ENCODE measurements around the gene CALHM5. TPM values are rescaled to one million over a fixed set of nuclear protein-coding genes. Genes with fewer than 3 reads are reported as not detected.

The CALHM5 gene
- total and polyA plus RNA-seq, 9 of the 15 experiments (the other 6 are each of a cell fraction or from before 2014, with no cell fraction given), result under 0.01 to 0.05 (median 0.02) TPM; not detected in 2

- Histone ChIP-seq H3K9ac (ENCODE audit: insufficient read depth in 1 of 2, low read depth in 2 of 2, low read length in 2 of 2) (no peak overlapping the region), H3K27ac (ENCODE audit: extremely low read depth, low read depth, low read length) (no peak overlapping the region), H3K79me2 (ENCODE audit: control insufficient read depth, insufficient read depth, low read length) (no peaks in the 10 kb centered on the region), H3K36me3 (ENCODE audit: control insufficient read depth, insufficient read depth, low read length) (no peaks in the 10 kb centered on the region), H3K4me2 (ENCODE audit: insufficient read depth, low read length) (no peak overlapping the region), H3K27me3 (ENCODE audit: control insufficient read depth in 2 of 2, insufficient read depth in 2 of 2, low read length in 2 of 2) (no peaks in the 10 kb centered on the region), H3K9me3 (replicated peaks; ENCODE audit: control insufficient read depth, insufficient read depth, low read depth, low read length) (no peaks in the 10 kb centered on the region; the same call in 1 of the 2 replicates), H4K20me1 (replicated peaks; ENCODE audit: control insufficient read depth, insufficient read depth, low read length) (no peaks in the 10 kb centered on the region), H2AFZ (ENCODE audit: low read depth, low read length) (no peak overlapping the region), H3K4me1 (replicated peaks in 1 of 2; ENCODE audit: control insufficient read depth in 2 of 2, insufficient read depth in 2 of 2, low read length in 2 of 2) (peaks cover 0 to 5% of the 10 kb centered on the region in 2 experiments; a peak in 3 of 5 replicates), H3K9me1 (ENCODE audit: control insufficient read depth, insufficient read depth, low read length) (no peaks in the 10 kb centered on the region), H3K4me3 (no peak overlapping the region)
- in situ Hi-C loops (cut with MboI), result no loop called here
- BruUV-seq (replicated peaks), result no TSS peak
- DNase-seq (ENCODE audit: extremely low read depth in 1 of 4, low spot score in 3 of 4) (no peak), FAIRE-seq (no peak), ATAC-seq (no peak)
- intact Hi-C loops (cut with micrococcal nuclease), result no loop called here
- ChIA-PET CTCF (ENCODE audit: low intra/inter-chr PET ratio) (no interaction called here), POLR2A (no interaction called here)
- TF ChIP-seq, protein P1, sequence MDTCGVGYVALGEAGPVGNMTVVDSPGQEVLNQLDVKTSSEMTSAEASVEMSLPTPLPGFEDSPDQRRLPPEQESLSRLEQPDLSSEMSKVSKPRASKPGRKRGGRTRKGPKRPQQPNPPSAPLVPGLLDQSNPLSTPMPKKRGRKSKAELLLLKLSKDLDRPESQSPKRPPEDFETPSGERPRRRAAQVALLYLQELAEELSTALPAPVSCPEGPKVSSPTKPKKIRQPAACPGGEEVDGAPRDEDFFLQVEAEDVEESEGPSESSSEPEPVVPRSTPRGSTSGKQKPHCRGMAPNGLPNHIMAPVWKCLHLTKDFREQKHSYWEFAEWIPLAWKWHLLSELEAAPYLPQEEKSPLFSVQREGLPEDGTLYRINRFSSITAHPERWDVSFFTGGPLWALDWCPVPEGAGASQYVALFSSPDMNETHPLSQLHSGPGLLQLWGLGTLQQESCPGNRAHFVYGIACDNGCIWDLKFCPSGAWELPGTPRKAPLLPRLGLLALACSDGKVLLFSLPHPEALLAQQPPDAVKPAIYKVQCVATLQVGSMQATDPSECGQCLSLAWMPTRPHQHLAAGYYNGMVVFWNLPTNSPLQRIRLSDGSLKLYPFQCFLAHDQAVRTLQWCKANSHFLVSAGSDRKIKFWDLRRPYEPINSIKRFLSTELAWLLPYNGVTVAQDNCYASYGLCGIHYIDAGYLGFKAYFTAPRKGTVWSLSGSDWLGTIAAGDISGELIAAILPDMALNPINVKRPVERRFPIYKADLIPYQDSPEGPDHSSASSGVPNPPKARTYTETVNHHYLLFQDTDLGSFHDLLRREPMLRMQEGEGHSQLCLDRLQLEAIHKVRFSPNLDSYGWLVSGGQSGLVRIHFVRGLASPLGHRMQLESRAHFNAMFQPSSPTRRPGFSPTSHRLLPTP (IDR thresholded peaks at IDR 0.05; ENCODE audit: borderline replicate concordance, extremely low read depth, insufficient read length), result no peak
- TF ChIP-seq, protein P2, sequence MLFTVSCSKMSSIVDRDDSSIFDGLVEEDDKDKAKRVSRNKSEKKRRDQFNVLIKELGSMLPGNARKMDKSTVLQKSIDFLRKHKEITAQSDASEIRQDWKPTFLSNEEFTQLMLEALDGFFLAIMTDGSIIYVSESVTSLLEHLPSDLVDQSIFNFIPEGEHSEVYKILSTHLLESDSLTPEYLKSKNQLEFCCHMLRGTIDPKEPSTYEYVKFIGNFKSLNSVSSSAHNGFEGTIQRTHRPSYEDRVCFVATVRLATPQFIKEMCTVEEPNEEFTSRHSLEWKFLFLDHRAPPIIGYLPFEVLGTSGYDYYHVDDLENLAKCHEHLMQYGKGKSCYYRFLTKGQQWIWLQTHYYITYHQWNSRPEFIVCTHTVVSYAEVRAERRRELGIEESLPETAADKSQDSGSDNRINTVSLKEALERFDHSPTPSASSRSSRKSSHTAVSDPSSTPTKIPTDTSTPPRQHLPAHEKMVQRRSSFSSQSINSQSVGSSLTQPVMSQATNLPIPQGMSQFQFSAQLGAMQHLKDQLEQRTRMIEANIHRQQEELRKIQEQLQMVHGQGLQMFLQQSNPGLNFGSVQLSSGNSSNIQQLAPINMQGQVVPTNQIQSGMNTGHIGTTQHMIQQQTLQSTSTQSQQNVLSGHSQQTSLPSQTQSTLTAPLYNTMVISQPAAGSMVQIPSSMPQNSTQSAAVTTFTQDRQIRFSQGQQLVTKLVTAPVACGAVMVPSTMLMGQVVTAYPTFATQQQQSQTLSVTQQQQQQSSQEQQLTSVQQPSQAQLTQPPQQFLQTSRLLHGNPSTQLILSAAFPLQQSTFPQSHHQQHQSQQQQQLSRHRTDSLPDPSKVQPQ (CRISPR knock-in tag; IDR thresholded peaks at IDR 0.05; ENCODE audit: borderline replicate concordance), result no peak
- TF ChIP-seq ETV6 (IDR thresholded peaks at IDR 0.05; ENCODE audit: borderline replicate concordance in 1 of 2, low read depth in 2 of 2, low read length in 1 of 2) (no peak), ETV6 (CRISPR knock-in tag; IDR thresholded peaks at IDR 0.05; ENCODE audit: borderline replicate concordance) (no peak), TCF7L2 (IDR thresholded peaks at IDR 0.05; ENCODE audit: low read depth, low read length) (no peak)
- TF ChIP-seq, protein P3, sequence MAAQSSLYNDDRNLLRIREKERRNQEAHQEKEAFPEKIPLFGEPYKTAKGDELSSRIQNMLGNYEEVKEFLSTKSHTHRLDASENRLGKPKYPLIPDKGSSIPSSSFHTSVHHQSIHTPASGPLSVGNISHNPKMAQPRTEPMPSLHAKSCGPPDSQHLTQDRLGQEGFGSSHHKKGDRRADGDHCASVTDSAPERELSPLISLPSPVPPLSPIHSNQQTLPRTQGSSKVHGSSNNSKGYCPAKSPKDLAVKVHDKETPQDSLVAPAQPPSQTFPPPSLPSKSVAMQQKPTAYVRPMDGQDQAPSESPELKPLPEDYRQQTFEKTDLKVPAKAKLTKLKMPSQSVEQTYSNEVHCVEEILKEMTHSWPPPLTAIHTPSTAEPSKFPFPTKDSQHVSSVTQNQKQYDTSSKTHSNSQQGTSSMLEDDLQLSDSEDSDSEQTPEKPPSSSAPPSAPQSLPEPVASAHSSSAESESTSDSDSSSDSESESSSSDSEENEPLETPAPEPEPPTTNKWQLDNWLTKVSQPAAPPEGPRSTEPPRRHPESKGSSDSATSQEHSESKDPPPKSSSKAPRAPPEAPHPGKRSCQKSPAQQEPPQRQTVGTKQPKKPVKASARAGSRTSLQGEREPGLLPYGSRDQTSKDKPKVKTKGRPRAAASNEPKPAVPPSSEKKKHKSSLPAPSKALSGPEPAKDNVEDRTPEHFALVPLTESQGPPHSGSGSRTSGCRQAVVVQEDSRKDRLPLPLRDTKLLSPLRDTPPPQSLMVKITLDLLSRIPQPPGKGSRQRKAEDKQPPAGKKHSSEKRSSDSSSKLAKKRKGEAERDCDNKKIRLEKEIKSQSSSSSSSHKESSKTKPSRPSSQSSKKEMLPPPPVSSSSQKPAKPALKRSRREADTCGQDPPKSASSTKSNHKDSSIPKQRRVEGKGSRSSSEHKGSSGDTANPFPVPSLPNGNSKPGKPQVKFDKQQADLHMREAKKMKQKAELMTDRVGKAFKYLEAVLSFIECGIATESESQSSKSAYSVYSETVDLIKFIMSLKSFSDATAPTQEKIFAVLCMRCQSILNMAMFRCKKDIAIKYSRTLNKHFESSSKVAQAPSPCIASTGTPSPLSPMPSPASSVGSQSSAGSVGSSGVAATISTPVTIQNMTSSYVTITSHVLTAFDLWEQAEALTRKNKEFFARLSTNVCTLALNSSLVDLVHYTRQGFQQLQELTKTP (IDR thresholded peaks at IDR 0.05; ENCODE audit: low read depth in 1 of 2, partially characterized antibody in 2 of 2), result no peak
- 14% methylated on average over 3 of the region's 3 CpGs for WGBS (ENCODE audit: insufficient coverage, low coverage, missing lambda C conversion rate)
These were observed 38.7 kb upstream of the CALHM5 start for GRCh38 chr6:116472706-116473105.
